HG03039 (cell line): ENCODE results near the gene GBE1.
"Not testable (repeated sequence)": the region's sequence is repeated elsewhere in the genome, so short reads cannot be mapped to it uniquely, and the experiment has no call there.

ENCODE experiments used
- ATAC-seq: cut with Tn5 transposase; IDR thresholded peaks from one replicate; pipeline ENCODE4 v1.9.1; 2021; ENCODE audit warnings: mild to moderate bottlenecking, moderate library complexity; ENCODE audit not compliant: unreplicated experiment

The GBE1 gene

DNA sequence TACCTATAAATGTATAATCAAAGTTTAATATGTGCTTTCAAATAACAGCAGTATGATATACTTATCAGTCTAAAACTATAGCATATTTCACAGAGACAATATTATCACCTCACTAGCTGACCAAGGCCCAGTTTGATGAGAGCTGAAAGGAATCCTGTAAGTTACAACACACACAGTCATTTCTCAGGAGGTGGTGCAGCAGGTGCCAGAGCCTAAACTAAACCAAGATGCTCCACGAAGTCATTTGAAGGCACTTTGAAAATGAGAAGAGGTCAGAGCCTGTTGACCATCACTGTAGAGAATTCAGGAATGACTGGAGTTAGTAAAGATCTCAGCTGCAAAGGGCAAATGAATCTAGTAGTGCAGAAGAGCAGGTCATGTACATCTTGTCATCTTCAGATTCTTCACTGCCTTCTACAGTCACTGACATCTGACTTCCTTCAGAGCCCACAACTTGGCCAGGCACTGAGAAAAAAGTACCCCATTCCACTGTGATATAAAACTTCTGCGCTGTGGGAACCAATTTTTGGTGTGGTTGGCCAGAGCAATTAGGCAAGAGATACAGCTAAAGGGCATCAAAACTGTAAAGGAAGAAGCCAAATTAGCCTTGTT lies 7.9 kb downstream of the GBE1 start:
- no peak for ATAC-seq

DNA sequence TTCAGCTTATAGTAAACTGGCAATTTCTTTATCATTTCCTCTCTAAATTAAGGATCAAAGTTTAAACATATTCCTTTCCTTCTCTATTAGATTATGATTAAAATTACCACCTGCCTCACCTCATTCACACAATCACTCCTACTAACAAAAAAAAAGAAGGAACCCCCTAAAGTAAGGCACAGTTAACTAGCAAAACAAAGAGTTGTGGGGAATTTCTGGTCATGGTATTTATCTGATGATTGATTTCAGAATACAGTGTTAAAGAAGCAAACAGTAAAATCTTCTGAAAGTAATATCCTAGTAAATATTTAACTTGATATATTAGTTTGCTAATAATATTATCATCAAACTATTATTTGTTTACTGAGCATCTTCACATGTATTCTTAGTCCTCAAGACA lies 8.8 kb downstream of the GBE1 start:
- no peak for ATAC-seq

GRCh38 chr3:81749265-81749664 lies 12.2 kb downstream of the GBE1 start:
- ATAC-seq, result no peak

DNA sequence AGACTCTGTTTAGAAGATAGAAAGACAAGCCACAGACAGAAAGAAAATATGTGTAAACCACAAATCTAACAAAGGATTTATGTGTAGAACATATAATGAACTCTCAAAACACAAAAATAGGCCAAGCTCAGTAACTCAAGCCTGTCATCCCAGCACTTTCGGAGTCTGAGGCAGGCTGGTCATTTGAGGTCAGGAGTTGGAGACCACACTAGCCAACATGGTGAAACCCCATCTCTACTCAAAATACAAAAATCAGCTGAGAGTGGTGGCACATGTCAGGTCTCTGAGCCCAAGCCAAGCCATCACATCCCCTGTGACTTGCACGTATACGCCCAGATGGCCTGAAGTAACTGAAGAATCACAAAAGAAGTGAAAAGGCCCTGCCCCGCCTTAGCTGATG lies 14.2 kb downstream of the GBE1 start:
- not testable (repeated sequence) for ATAC-seq

GRCh38 chr3:81744366-81744765 lies 17.1 kb downstream of the GBE1 start:
- no peak for ATAC-seq

DNA sequence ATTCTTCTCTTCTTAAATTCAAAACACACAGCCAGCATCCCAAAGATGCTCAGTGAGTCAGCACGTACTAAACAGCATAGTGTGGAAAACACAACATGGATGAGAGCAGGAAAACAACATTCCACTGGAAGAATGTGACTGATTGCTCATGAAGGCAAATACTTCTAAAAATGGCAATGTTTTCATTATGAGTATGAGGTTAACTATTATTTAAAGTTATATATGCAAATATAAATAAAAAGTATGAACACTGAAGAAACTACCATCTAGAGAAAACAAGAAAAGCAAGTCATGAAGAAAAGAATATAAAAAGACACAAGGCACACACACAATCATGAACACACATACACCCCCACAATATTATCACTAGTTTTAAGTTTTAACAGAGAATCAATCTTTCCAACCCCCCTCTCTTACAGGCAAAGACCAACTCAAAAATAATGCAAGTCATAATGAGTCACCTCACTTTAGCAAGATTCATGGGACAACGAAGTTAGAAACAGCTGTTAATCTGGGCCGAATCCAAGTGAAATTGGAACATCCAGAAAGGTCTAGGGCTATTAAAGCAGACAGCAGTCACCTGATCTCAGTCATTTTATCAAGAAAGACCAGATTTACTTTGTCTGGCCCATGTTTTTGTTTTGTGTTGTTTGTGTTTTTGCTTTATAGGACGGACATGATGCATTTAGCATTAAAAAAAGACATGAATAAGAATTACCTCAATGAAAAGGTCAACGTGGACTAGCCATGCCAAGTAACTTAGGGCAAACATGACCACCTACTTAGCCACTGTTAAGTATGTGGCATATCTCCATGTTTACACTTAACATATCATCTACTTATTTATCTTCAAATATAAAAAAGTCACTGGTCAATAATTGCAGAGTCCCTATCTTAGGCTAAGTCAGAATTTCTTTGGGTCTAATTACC lies 18.1 kb downstream of the GBE1 start:
- no peak for ATAC-seq

- ATAC-seq, result no peak
Observed at GRCh38 chr3:81742581-81742980, 18.9 kb downstream of the GBE1 start.

GRCh38 chr3:81741216-81741615 lies 20.2 kb downstream of the GBE1 start:
- no peak for ATAC-seq

DNA sequence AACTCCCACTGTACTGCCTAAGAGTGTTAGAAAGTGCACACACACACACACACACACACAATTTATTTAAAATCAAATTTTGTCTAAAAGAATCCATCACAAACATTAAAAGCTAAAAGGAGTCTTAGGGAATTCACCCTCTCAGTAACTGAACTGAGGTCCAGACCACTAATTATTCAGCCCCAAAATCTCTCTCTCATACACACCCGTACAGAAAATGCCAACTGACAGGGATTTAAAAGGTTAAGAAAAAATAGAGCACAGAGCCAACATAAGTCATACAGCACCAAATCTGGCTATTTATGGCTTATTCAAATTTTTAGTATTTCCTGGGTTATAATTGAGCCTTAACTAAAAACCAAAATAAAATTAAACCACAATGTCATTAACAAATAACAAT lies 20.7 kb downstream of the GBE1 start:
- ATAC-seq, result no peak

GRCh38 chr3:81735334-81735733 lies 26.1 kb downstream of the GBE1 start:
- no peak for ATAC-seq

DNA sequence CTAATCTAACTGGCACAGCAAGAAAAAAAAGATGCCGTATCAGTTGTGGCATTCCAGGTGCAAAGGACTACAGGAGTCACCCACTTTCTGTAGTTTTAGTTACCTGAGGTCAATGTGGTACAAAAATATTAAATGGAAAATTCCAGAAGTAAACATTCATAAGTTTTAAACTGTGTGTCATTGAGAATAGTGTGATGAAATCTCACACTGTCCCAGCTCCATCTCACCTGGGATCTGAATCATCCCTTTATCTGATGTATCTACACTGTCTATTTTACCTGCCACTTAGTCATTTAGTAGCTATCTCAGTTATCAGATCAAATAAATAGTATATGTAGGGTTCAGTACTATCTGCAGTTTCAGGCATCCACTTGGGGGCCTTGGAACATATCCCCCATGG lies 26.7 kb downstream of the GBE1 start:
- no peak for ATAC-seq

DNA sequence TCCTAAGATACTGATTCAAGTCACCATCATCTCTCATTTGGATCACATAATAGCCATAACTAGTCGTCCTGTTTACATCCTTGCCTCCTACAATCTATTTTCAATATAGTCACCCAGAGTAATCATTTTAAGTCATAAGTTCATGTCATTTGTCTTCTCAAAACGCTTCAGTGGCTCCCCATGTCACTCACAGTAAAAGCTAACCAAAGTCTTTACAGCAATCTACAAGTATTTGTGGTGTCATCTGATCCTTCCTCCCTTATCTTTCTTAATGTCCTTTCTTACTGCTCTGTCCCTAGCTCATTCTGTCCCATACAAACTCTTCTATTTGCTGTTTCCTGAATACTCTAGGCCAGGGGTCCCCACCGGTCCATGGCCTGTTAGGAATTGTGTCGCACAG lies 28.8 kb downstream of the GBE1 start:
- ATAC-seq, result no peak

DNA sequence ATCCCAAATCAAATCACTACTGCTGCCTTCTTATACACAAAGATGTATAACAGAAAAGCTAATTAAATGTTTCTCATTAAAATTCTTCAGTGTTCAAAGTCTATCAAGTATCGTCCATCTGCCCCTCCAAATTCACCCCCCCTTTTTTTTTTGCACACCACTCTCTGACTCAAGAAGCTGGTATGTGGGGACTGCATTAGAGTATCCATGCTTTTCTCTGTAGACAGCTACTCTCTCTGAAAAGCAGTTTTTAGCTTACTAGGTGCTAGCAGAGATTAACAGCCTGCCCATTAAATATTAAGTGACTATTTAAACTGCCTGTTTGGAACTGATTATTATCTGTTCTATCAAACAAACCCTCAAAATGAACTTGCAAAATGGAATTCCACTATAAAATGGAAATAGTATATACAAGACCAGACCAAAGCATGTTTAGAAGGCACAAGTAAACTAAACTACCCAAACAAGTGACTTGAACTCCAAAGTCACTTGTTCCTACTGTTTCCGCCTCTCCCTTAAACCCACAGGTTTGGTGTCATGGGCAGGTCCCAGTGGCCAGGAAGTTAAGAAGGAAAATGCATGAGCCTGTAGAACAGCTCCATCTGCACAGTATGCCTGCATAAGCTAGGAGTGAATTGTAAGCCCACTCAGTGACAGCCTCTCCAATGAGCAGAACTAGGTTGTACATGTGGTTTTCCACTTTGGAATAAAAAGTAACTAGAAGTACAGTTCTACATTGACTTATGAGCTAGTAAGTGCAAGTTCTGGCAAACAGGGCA lies 32.5 kb downstream of the GBE1 start:
- ATAC-seq, result no peak

GRCh38 chr3:81726735-81727134 lies 34.7 kb downstream of the GBE1 start:
- no peak for ATAC-seq

DNA sequence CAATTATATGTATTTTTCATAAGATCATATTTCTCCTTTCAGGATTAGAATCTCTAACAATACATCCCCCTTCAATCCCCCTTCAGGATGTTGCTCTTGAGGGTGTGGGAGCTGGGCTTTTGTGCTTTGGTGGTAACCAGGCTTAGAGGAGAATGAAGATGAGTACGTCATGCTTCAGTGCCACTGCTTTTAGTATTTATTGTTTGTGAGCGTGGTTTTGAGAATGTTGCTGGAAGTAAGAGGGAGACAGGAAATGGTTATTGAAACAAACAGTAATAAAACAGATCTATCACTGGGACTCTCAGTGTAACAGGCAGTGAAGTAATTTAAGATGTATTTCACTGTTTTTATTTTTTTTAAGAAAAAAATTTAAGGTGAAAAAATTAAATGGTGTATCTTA lies 35.3 kb downstream of the GBE1 start:
- no peak for ATAC-seq

- no peak for ATAC-seq
Observed at GRCh38 chr3:81723732-81724313, 37.6 kb downstream of the GBE1 start.

DNA sequence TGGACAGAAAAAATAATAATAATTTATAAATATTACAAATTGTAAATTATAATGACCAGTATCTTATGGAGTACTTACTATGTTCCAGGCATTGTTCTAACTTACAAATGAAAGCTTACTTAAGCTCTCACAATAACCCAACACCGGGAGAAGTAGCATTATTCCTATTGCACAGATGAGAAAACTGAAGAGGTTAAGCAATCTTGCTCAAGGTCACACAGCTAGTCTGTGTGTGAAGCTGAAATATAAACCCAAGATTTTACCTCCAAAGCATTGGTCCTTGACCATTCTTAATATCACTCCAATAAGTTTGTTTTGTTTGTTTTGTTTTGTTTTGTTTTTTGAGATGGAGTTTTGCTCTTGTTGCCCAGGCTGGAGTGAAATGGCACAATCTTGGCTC lies 43.1 kb downstream of the GBE1 start:
- ATAC-seq, result no peak

DNA sequence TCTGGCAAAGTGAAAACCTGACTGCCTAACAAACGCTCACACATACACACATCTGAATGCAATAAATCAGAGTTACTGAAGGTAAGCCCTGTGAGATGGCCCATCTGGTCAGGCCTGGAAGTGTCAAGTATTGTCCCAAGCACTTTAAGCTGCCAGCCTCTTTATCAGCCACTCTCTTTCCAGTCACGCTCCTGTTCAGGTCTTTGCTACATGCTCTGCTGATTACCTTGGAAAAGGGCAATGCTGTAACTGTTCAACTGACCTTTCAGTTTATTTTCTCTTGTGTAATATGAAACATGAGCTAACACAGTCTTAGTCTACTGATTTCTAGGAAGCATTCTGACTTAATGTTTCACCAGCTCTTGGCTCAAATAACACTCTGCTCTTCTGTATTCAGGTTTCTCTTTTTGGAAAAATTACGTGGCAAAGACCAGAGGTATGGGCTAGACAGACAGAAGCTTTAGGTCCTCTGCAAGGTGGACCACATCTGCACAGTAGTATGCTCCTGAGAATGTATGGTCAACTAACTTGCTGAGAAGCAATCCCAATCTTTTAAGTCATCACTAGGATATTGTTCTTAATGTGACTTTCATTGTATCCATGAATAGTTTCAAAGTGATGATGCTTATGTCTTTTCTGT lies 44.5 kb downstream of the GBE1 start:
- ATAC-seq, result no peak

DNA sequence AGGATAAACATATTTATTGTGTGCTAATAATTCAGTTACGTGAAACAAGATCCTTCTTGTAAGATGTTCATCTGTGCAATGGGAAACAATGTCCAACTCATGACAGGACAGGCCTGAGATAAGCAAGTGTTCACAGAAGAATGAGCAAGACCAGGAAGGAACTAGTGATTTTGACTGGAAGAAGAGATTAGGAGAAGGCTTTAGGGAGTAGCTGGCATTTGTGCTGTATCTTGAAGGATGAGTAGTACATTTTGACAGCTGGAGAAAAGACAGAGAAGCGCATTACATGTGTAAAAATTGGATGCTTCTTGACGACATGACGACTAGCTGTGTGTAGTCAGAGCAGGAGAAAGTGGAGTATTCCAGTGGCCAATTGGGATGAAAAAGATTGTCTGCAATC lies 48.4 kb downstream of the GBE1 start:
- no peak for ATAC-seq

GRCh38 chr3:81709606-81710005 lies 51.8 kb downstream of the GBE1 start:
- ATAC-seq, result no peak

DNA sequence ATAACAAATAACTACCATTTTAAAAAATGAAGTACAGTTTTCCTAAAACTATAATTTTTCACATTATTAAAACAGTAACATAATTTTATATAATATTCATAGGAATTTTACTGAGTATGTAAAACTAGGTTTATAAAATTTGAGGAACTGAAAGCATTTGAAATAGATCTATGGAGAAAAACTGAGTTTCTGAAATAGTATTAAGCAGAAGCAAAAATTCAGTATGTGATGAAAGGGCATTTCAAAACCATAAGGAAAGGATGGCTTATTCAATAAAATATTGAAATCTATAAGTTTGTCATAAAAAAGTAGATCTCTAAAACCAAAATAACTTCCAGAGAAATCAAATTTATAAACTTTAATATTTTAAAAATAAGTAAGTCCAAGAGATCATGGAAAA lies 53.4 kb downstream of the GBE1 start:
- ATAC-seq, result no peak
